NCI-H748 treated with DMSO at 0.1 percent for 48 hours (cell line): ENCODE data around the gene DNMT3A.
A peak's percentile ranks its signal among the peaks of the same experiment; 100 is the strongest.

ENCODE experiments used
- DNase-seq: peaks from one replicate; lab custom pipeline; 2025; lab: John Stamatoyannopoulos, UW

The DNMT3A gene

DNA sequence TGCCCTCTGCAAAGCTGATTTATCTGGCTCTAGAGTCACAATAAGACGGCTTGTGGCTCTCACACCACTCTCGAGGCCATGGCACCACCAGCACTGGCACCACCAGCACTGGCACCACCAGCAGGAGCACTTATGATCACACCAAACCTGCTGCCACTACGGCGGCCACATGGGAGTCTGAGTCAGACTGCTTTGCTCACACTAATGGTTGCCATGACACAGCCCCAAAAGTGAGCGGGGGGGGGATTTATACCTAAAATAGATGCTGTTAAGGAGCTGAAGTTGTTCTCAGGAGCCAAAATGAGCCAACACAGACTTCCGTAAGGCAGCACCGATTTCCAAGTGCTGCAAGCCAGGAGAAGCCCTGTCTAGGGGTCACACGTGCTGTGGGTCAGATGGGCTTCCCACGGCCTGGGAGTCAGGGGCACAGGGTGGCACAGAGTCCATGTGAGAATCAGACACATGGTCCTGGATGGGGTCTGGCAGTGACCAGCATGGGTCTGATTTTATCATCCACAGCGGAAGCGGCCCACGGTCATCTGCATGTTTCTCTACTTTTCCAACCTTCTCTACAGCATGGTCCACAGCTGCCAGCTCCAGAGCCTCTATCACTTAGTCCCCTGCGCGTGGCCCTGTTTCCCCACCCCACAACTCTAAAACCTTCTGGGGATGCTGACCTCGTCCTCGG, 16.7 kb downstream of the DNMT3A start:
- DNase-seq: no peak

- no peak for DNase-seq
These were observed 17.5 kb downstream of the DNMT3A start for GRCh38 chr2:25324251-25324650.

GRCh38 chr2:25323610-25324189, 18.0 kb downstream of the DNMT3A start:
- no peak for DNase-seq

DNA sequence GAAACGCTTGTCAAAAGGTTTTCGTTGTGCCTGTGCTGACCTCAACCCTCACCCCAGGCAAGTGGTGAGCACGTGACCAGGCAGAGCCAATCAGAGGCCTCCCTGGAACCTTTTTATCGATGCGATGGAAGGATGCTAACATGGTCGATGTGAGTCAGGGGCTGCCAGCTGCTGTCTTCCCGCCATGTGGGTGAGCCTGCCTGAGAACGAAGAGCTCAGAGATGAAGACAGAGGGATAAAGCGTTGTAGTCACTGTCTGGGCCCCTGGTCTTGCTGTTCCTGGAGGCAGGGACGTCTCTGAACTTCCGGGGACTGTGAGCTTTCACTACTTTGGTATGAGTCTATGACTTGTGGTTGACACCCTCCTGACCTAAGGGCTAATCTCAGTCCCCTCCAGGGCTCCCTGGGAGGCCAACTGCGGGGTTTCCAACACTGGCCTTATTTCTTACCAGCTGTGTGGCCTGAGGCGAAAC, 18.6 kb downstream of the DNMT3A start:
- DNase-seq: no peak

GRCh38 chr2:25322312-25322711, 19.4 kb downstream of the DNMT3A start:
- DNase-seq: no peak

GRCh38 chr2:25320077-25320476, 21.6 kb downstream of the DNMT3A start:
- DNase-seq: no peak

DNA sequence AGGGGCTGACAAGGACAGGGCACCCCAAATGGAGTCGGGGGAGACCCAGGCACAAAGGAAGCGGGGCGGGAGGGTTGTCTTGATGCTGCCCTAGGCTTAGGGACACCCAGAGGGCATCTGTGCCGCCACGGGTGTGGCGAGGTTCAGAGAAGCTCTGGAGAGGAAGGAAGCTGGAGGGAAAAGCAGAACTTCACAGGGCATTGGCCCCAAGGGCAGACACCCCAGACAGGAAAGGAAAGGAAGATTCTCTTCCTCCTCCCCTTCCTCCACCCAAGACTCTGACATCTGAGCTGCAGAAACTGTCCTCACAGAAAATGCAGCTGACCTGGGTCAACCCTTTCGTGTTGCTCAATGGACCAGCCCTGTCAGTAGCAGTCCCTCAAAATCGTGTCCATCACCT, 25.6 kb downstream of the DNMT3A start:
- DNase-seq: no peak

DNA sequence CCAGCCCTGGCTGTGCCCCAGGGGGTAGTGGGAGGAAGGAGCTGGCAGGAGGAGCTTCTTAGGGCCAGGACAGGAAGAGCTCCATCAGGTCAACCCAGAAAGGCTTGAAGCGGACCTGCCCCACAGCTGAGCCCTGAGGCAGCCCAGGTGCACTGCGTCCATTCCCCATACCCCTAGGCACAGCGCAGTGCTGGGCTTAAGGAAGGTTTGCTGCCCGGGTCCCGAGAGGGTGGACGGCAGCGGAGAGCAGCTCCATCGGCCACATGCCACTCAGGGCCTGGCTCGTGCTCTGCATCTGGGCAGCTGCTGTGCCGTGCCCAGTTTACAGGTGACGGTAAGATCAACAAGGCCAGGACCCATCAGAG, 26.4 kb downstream of the DNMT3A start:
- no peak for DNase-seq

- DNase-seq: no peak
These were observed 27.0 kb downstream of the DNMT3A start for GRCh38 chr2:25314514-25315315.

- no peak for DNase-seq
These were observed 27.8 kb downstream of the DNMT3A start for GRCh38 chr2:25313711-25314513.

GRCh38 chr2:25312958-25313710, 28.6 kb downstream of the DNMT3A start:
- DNase-seq: no peak

DNA sequence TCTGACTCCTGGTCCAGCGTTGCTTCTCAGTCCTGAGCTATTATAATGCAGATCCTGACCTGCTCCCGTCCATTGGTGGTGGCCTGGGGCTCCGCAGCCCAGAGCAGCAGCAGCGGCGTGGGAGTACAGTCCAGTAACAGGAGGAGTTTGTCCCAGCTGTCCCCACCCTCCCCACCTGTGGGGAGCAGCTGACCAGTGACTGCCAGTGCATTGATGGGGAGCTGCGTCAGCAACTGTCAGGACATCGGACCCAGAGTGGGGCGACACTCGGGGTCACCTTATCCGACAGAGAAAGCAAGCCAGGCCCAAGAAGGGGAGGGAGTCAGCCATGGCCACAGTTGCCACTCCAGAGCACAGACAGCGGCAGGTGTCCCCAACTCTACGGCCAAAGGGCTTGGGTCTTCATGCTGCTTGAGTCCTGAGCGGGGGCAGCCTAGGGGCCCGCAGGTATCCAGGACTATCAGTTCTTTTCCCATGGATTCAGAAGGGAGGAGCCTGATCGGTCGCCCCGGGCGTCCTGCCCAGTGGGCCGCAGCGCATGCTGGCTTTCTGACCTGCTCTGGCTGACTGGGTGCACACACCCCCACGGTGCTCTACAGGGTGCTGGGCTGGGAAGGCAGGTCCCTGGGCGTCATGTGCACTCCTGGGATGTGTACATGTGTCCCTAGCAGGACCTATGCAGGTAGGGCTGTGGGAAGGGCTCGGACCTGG, 29.7 kb downstream of the DNMT3A start:
- DNase-seq: no peak

GRCh38 chr2:25310965-25311864, 30.5 kb downstream of the DNMT3A start:
- DNase-seq: peak; percentile 60

- no peak for DNase-seq
These were observed 31.1 kb downstream of the DNMT3A start for GRCh38 chr2:25310709-25310964.

- DNase-seq: no peak
These were observed 32.3 kb downstream of the DNMT3A start for GRCh38 chr2:25309402-25309801.

- no peak for DNase-seq
These were observed 33.1 kb downstream of the DNMT3A start for GRCh38 chr2:25308599-25308998.

- no peak for DNase-seq
These were observed 33.7 kb downstream of the DNMT3A start for GRCh38 chr2:25307949-25308557.

- DNase-seq: no peak
These were observed 34.9 kb downstream of the DNMT3A start for GRCh38 chr2:25306777-25307368.

DNA sequence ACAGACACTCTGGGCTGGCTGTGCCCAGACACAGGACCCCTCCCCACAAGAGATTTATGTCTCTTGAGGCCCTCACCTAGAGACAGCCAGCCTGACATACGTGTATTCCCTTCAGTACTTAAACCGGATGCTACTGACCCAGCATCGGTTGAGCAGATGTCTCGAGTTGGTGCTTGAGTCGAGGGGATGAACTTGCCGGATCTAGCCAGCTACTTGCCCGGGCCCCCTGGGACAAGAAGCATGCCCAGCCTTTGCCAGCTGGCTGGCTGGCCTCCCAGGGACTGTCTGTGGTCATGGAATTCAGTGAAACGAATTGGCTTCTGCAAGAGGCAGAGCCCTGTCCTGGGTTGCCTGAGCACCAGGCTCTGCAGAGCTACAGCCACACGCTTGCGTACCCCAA, 36.0 kb downstream of the DNMT3A start:
- DNase-seq: no peak
